Endodermal cell (in vitro differentiated cells): ENCODE measurements around the gene CAPS2. TPM values are rescaled to one million over a fixed set of nuclear protein-coding genes. Genes with fewer than 3 reads are reported as not detected.

Experiments used
- DNase-seq: peaks from one replicate; pipeline ENCODE4 v3.0.0-alpha.2; 2017
- H3K27ac ChIP-seq: 2 replicates; pipeline ENCODE4 v1.5.1; 2013; ENCODE audit warnings: mild to moderate bottlenecking, low read depth, low read length, moderate library complexity
- H3K27me3 ChIP-seq: 2 replicates; pipeline ENCODE4 v1.6.1; 2013; ENCODE audit warnings: mild to moderate bottlenecking, low read length, moderate library complexity; ENCODE audit not compliant: insufficient read depth, control insufficient read depth, poor library complexity, severe bottlenecking
- H3K36me3 ChIP-seq: 2 replicates; pipeline ENCODE4 v1.7.0; 2013; ENCODE audit warnings: mild to moderate bottlenecking, low read length, moderate library complexity; ENCODE audit not compliant: control insufficient read depth, insufficient read depth
- H3K4me1 ChIP-seq: one replicate; pipeline ENCODE4 v1.7.0; 2013; ENCODE audit warnings: low read length; ENCODE audit not compliant: control insufficient read depth, insufficient read depth
- H3K4me3 ChIP-seq: 2 replicates; pipeline ENCODE4 v1.5.1; 2013; ENCODE audit warnings: mild to moderate bottlenecking, low read length, moderate library complexity
- H3K9ac ChIP-seq: 2 replicates; pipeline ENCODE4 v1.6.1; 2013; ENCODE audit warnings: mild to moderate bottlenecking, low read length, moderate library complexity; ENCODE audit not compliant: poor library complexity, severe bottlenecking; ENCODE audit errors: extremely low read depth
- H3K9me3 ChIP-seq: 2 replicates; pipeline ENCODE4 v1.6.1; 2013; ENCODE audit warnings: mild to moderate bottlenecking, low read length, moderate library complexity; ENCODE audit not compliant: control insufficient read depth
- H3K27ac Mint-ChIP-seq: 2 replicates; pipeline ENCODE4 v1.8.0; 2020; ENCODE audit warnings: mixed read lengths
- H3K27me3 Mint-ChIP-seq: 2 replicates; pipeline ENCODE4 v1.8.0; 2021; ENCODE audit warnings: mild to moderate bottlenecking, mixed read lengths; ENCODE audit not compliant: insufficient read depth
- H3K36me3 Mint-ChIP-seq: 2 replicates; pipeline ENCODE4 v1.8.0; 2020; ENCODE audit warnings: low read depth, mixed read lengths
- H3K4me1 Mint-ChIP-seq: 2 replicates; pipeline ENCODE4 v1.8.0; 2020; ENCODE audit warnings: mixed read lengths
- H3K4me3 Mint-ChIP-seq: 2 replicates; pipeline ENCODE4 v1.8.0; 2020; ENCODE audit warnings: mild to moderate bottlenecking, moderate library complexity, mixed read lengths
- H3K9me3 Mint-ChIP-seq: 2 replicates; pipeline ENCODE4 v1.8.0; 2020; ENCODE audit warnings: mild to moderate bottlenecking, mixed read lengths
- WGBS, 2 experiments: methylation state at CpG; one replicate each; pipeline versions ENCODE4 v1.1.5 to v1.1.7; 2013; ENCODE audit warnings: missing lambda C conversion rate in 2 of 2, mixed read lengths in 1 of 2; ENCODE audit not compliant: insufficient coverage in 1 of 2, insufficient read length in 1 of 2; 5-methylcytosine and 5-hydroxymethylcytosine counted together
- long read RNA-seq, 4 experiments: library from polyadenylated mRNA in 2 of 4; library from RNA in 1 of 4; library from capped mRNA in 1 of 4; stranded (forward) in 3 of 4; unstranded in 1 of 4; transcript quantifications; one replicate each; pipeline ENCODE4 v2.0.0, GENCODE V29; 2020 to 2021; ENCODE audit warnings: inconsistent platforms in 1 of 4
- polyA plus RNA-seq, 2 experiments: library from polyadenylated mRNA; stranded (reverse); fragments of 50-300 nt; gene quantifications; one replicate each; pipeline ENCODE4 v1.2.3, GENCODE V29; 2013
- total RNA-seq, 2 donors: library from RNA; stranded (reverse); fragmentation: NEBNext Ultra II Directional in 1 of 2; extraction: Animal tissue kit (Norgen Biotek cat#: 25700) in 1 of 2; gene quantifications; 2 replicates in 1 of 2; 3 replicates in 1 of 2; pipeline ENCODE4 v1.2.1, GENCODE V29; 2021
- TF ChIP-seq, protein P1 (sequence below): fragments of 200-600 bp; sonication (generic); conservative IDR thresholded peaks from 2 replicates; pipeline ENCODE4 v1.5.0; 2021; ENCODE audit warnings: antibody characterized with exemption, mild to moderate bottlenecking

Gene CAPS2
- total RNA-seq: 1 to 10 TPM; 3.9 to 5.5 TPM
- polyA plus RNA-seq (2013, experiment 1 of 2): 7.1 TPM
- 7.7 TPM for polyA plus RNA-seq (2013, experiment 2 of 2)
- long read RNA-seq, experiment 1, partial matches to known transcripts: 0 of 1 reads
- long read RNA-seq, experiment 1, other reads (novel, unspliced or antisense): 1 of 1 reads
- long read RNA-seq, experiment 2, partial matches to known transcripts: 0 of 9 reads
- long read RNA-seq, experiment 2, other reads (novel, unspliced or antisense): 5 of 9 reads
- long read RNA-seq, experiment 3, partial matches to known transcripts: 0 of 6 reads
- long read RNA-seq, experiment 3, other reads (novel, unspliced or antisense): 4 of 6 reads
- long read RNA-seq, experiment 4, partial matches to known transcripts: 0 of 5 reads
- long read RNA-seq, experiment 4, other reads (novel, unspliced or antisense): 4 of 5 reads

DNA sequence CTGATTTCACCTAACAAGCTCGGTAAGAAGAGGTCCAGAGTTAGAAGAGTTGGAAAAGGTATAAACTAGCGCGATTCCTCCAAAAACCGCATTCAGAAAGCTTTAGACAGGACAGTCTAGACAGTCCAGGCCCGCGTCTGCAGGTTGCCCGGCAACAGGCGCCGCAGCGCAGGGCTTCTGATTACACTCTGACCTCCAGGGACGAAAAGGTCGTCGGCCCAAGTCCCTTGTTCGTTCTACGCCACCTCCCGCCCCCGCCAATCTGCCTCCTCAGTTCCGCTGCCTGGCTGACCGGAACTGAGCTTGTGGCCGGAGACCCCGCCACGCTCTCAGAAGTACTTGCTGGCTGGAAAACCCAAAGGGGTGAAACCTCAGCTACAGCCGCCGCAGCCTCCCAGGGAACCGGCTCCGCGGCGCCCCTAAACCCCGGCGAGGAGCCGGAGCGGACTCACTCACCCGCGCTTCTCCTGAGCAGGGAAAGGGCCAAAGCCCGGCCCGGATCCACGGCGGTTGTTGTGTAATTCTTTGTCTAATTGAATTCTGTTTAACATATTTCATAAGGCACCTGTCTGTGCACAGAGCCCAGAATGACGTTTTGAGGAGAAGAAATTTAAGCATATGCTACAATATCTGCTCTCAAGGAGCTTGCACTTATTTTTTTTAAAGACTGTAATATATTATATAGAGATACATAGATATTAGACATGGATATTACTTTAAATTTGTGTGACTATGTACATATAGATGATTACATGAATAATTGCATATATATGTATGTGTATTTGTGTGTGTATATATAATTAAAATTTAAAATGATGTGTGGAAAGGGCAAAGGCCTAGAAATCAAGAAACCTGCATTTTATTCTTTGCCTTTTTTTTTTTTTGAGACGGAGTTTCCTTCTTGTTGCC lies at the start of gene CAPS2:
TSS of gene CAPS2 (minus strand) at position 407 of the 909 bp plus-strand sequence. CDS start 3,826 bp downstream, outside the sequence.
- peak; percentile 97 for DNase-seq
- peak within 1 kb of the TSS; percentile 72 for H3K9ac ChIP-seq
- H3K9me3 ChIP-seq: no peaks in the 10 kb centered on the region
- Mint-ChIP-seq H3K4me1 (peaks cover 15% of the 10 kb centered on the region), H3K9me3 (no peaks in the 10 kb centered on the region), H3K27ac (peak within 1 kb of the TSS; percentile 95), H3K36me3 (no peaks in the 10 kb centered on the region), H3K4me3 (peak within 1 kb of the TSS; percentile 86), H3K27me3 (peaks cover 3% of the 10 kb centered on the region)
- WGBS, 2 experiments: 4 to 6% methylated on average over 15 to 40 of the region's 40 CpGs
- peak within 1 kb of the TSS; percentile 81 for H3K4me3 ChIP-seq
- H3K27me3 ChIP-seq: peaks cover 8% of the 10 kb centered on the region
- TF ChIP-seq, protein P1, sequence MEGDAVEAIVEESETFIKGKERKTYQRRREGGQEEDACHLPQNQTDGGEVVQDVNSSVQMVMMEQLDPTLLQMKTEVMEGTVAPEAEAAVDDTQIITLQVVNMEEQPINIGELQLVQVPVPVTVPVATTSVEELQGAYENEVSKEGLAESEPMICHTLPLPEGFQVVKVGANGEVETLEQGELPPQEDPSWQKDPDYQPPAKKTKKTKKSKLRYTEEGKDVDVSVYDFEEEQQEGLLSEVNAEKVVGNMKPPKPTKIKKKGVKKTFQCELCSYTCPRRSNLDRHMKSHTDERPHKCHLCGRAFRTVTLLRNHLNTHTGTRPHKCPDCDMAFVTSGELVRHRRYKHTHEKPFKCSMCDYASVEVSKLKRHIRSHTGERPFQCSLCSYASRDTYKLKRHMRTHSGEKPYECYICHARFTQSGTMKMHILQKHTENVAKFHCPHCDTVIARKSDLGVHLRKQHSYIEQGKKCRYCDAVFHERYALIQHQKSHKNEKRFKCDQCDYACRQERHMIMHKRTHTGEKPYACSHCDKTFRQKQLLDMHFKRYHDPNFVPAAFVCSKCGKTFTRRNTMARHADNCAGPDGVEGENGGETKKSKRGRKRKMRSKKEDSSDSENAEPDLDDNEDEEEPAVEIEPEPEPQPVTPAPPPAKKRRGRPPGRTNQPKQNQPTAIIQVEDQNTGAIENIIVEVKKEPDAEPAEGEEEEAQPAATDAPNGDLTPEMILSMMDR: no peak
- no peaks in the 10 kb centered on the region for H3K4me1 ChIP-seq
- H3K36me3 ChIP-seq: no peaks in the 10 kb centered on the region
- peak within 1 kb of the TSS; percentile 93 for H3K27ac ChIP-seq

- peaks cover 6% of the 10 kb centered on the region for H3K4me1 Mint-ChIP-seq
- WGBS, 2 experiments: 86 to 100% methylated on average over 1 of the region's 1 CpG
- no peaks in the 10 kb centered on the region for H3K36me3 ChIP-seq
- TF ChIP-seq, protein P1: no peak
- no peak overlapping the region for H3K27ac Mint-ChIP-seq
- H3K9me3 Mint-ChIP-seq: no peaks in the 10 kb centered on the region
- H3K27ac ChIP-seq: no peak overlapping the region
- no peaks in the 10 kb centered on the region for H3K9me3 ChIP-seq
- no peak overlapping the region for H3K4me3 ChIP-seq
- H3K27me3 ChIP-seq: no peaks in the 10 kb centered on the region
- DNase-seq: no peak
- H3K36me3 Mint-ChIP-seq: no peaks in the 10 kb centered on the region
- no peak overlapping the region for H3K4me3 Mint-ChIP-seq
- H3K4me1 ChIP-seq: no peaks in the 10 kb centered on the region
- no peaks in the 10 kb centered on the region for H3K27me3 Mint-ChIP-seq
- H3K9ac ChIP-seq: no peak overlapping the region
Observed at GRCh38 chr12:75378354-75378753, 48.2 kb upstream of the CAPS2 start.

- Mint-ChIP-seq H3K36me3 (no peaks in the 10 kb centered on the region), H3K4me3 (no peak overlapping the region), H3K27me3 (no peaks in the 10 kb centered on the region), H3K9me3 (no peaks in the 10 kb centered on the region), H3K4me1 (peaks cover 6% of the 10 kb centered on the region), H3K27ac (no peak overlapping the region)
- H3K4me1 ChIP-seq: no peaks in the 10 kb centered on the region
- TF ChIP-seq, protein P1: no peak
- no peaks in the 10 kb centered on the region for H3K9me3 ChIP-seq
- H3K27ac ChIP-seq: no peak overlapping the region
- WGBS, 2 experiments: 91 to 100% methylated on average over 1 to 2 of the region's 2 CpGs
- H3K9ac ChIP-seq: no peak overlapping the region
- H3K4me3 ChIP-seq: no peak overlapping the region
- H3K36me3 ChIP-seq: no peaks in the 10 kb centered on the region
- no peaks in the 10 kb centered on the region for H3K27me3 ChIP-seq
- no peak for DNase-seq
Observed at GRCh38 chr12:75374971-75375370, 44.8 kb upstream of the CAPS2 start.
